HG03175 (cell line): ENCODE results near the gene STAT6.
"Not testable (repeated sequence)": the region's sequence is repeated elsewhere in the genome, so short reads cannot be mapped to it uniquely, and the experiment has no call there.

Source experiments
- ATAC-seq: cut with Tn5 transposase; IDR thresholded peaks from one replicate; pipeline ENCODE4 v1.9.1; 2021; ENCODE audit warnings: mild to moderate bottlenecking, moderate library complexity; ENCODE audit not compliant: unreplicated experiment

Gene STAT6

GRCh38 chr12:57088354-57089270 lies 22.6 kb downstream of the STAT6 start, which contains the start of gene NAB2:
Gene NAB2, plus strand, starts transcription at chr12:57089114. Its CDS starts 158 bp downstream, at chr12:57089272.
- ATAC-seq = peak; percentile 64

GRCh38 chr12:57087691-57088353 lies 23.3 kb downstream of the STAT6 start:
- ATAC-seq = peak; percentile 34

- peak; percentile 26 for ATAC-seq
Measured at GRCh38 chr12:57087010-57087690, 24.0 kb downstream of the STAT6 start.

GRCh38 chr12:57086493-57087009 lies 24.6 kb downstream of the STAT6 start:
- ATAC-seq = no peak

GRCh38 chr12:57085999-57086492 lies 25.1 kb downstream of the STAT6 start:
- ATAC-seq = no peak

GRCh38 chr12:57080855-57081254 lies 30.3 kb downstream of the STAT6 start:
- ATAC-seq = no peak

- ATAC-seq = no peak
Measured at GRCh38 chr12:57079821-57080220, 31.3 kb downstream of the STAT6 start.

- peak; percentile 98 for ATAC-seq
Measured at GRCh38 chr12:57078519-57079404, 32.4 kb downstream of the STAT6 start, which contains the start of gene NEMP1. Gene NEMP1, minus strand, starts transcription at chr12:57078791. Its CDS starts 46 bp downstream, at chr12:57078745.

GRCh38 chr12:57073566-57074450 lies 37.4 kb downstream of the STAT6 start:
- not testable (repeated sequence) for ATAC-seq

- no peak for ATAC-seq
Measured at GRCh38 chr12:57072661-57073060, 38.5 kb downstream of the STAT6 start.

GRCh38 chr12:57069523-57069922 lies 41.6 kb downstream of the STAT6 start:
- ATAC-seq = peak; percentile 76

GRCh38 chr12:57066245-57066644 lies 44.9 kb downstream of the STAT6 start:
- no peak for ATAC-seq

GRCh38 chr12:57063991-57064685 lies 47.0 kb downstream of the STAT6 start:
- ATAC-seq = peak; percentile 80

- peak; percentile 56 for ATAC-seq
Measured at GRCh38 chr12:57058454-57058853, 52.7 kb downstream of the STAT6 start.

GRCh38 chr12:57057067-57057751 lies 54.0 kb downstream of the STAT6 start:
- ATAC-seq = no peak

- ATAC-seq = no peak
Measured at GRCh38 chr12:57055824-57056223, 55.3 kb downstream of the STAT6 start.

GRCh38 chr12:57053901-57054300 lies 57.3 kb downstream of the STAT6 start:
- not testable (repeated sequence) for ATAC-seq

GRCh38 chr12:57053146-57053545 lies 58.0 kb downstream of the STAT6 start:
- not testable (repeated sequence) for ATAC-seq
